ENCODE data around the gene ATP13A3.

DNA sequence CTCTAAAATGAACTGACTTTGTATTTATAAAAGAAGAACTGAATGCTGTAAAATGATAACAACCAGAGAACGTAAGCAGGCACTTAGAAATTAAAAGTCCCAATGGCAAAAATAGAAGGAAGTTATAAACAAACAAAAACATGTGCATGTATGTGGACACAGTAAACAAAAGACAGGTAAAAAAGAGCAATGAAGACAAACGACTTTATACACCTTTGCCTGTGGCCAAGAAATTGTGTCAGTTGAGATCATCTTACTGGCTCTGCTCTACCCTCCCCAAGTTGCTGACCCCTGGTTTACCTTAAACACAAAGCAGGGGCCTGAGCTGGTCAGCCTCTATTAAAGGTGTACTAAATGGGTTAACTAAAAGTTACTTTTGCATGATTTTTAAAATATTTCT lies 46.0 kb downstream of the ATP13A3 start:
- TF ChIP-seq, protein P1, sequence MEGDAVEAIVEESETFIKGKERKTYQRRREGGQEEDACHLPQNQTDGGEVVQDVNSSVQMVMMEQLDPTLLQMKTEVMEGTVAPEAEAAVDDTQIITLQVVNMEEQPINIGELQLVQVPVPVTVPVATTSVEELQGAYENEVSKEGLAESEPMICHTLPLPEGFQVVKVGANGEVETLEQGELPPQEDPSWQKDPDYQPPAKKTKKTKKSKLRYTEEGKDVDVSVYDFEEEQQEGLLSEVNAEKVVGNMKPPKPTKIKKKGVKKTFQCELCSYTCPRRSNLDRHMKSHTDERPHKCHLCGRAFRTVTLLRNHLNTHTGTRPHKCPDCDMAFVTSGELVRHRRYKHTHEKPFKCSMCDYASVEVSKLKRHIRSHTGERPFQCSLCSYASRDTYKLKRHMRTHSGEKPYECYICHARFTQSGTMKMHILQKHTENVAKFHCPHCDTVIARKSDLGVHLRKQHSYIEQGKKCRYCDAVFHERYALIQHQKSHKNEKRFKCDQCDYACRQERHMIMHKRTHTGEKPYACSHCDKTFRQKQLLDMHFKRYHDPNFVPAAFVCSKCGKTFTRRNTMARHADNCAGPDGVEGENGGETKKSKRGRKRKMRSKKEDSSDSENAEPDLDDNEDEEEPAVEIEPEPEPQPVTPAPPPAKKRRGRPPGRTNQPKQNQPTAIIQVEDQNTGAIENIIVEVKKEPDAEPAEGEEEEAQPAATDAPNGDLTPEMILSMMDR (IDR thresholded peaks at IDR 0.05): no peak
- no peak for TF ChIP-seq POLR2A (IDR thresholded peaks at IDR 0.05)
